PC-9 (cell line): ENCODE data around the gene KRTAP10-7. TPM values are rescaled to one million over a fixed set of nuclear protein-coding genes. Genes with fewer than 3 reads are reported as not detected.
"Not testable (repeated sequence)": the region's sequence is repeated elsewhere in the genome, so short reads cannot be mapped to it uniquely, and the experiment has no call there.

Source experiments
- Bru-seq: library from RNA; stranded (reverse); fragments of 400-500 nt; gene quantifications from one replicate; lab custom pipeline; 2021; lab: Mats Ljungman, UMichigan
- BruChase-seq, 2 experiments: library from RNA; stranded (reverse); fragments of 400-500 nt; gene quantifications; one replicate each; lab custom pipeline; 2021; lab: Mats Ljungman, UMichigan
- BruUV-seq: library from RNA; stranded (reverse); fragments of 400-500 nt; replicated peaks from 2 replicates; lab custom pipeline; 2021; lab: Mats Ljungman, UMichigan
- CTCF ChIA-PET: fragments of 300-600 bp; sonication (Branson Sonifier 250); formaldehyde crosslinking; loops from one replicate; lab custom pipeline; 2022; ENCODE audit warnings: antibody characterized with exemption; lab: Charles Lee
- POLR2A ChIA-PET: fragments of 300-600 bp; sonication (Branson Sonifier 250); formaldehyde crosslinking; loops from one replicate; lab custom pipeline; 2022; ENCODE audit warnings: antibody characterized with exemption; ENCODE audit not compliant: unreplicated experiment; lab: Charles Lee
- DNase-seq, 2 experiments: peaks; one replicate each; pipeline versions ENCODE4 v3.0.0 to v3.0.0-alpha.2; 2015 to 2022; ENCODE audit warnings: mixed read lengths in 1 of 2
- H2AFZ ChIP-seq: fragments of 200-600 bp; sonication (generic); 2 replicates; pipeline ENCODE4 v1.8.1; 2017; ENCODE audit warnings: antibody characterized with exemption
- H3F3A ChIP-seq: fragments of 200-600 bp; sonication (generic); 2 replicates; pipeline ENCODE4 v1.8.1; 2017; ENCODE audit warnings: antibody characterized with exemption, mild to moderate bottlenecking, low read depth; ENCODE audit not compliant: insufficient read depth
- H3K27ac ChIP-seq: fragments of 200-600 bp; sonication (generic); 2 replicates; pipeline ENCODE4 v1.6.1; 2016; ENCODE audit warnings: mixed run types
- H3K27me3 ChIP-seq: fragments of 200-600 bp; sonication (generic); 2 replicates; pipeline ENCODE4 v1.6.1; 2016; ENCODE audit warnings: low read depth, mixed run types; ENCODE audit not compliant: insufficient read depth
- H3K36me3 ChIP-seq: fragments of 200-600 bp; sonication (generic); 2 replicates; pipeline ENCODE4 v1.6.1; 2016; ENCODE audit warnings: low read depth, mixed run types
- H3K4me1 ChIP-seq: fragments of 200-600 bp; sonication (generic); replicated peaks from 2 replicates; pipeline ENCODE4 v1.6.1; 2016; ENCODE audit warnings: mixed run types; ENCODE audit not compliant: insufficient read depth
- H3K4me2 ChIP-seq: fragments of 200-600 bp; sonication (generic); 2 replicates; pipeline ENCODE4 v1.6.1; 2017; ENCODE audit warnings: mixed run types
- H3K4me3 ChIP-seq: fragments of 200-600 bp; sonication (generic); 2 replicates; pipeline ENCODE4 v1.6.1; 2016; ENCODE audit warnings: mixed run types
- H3K79me2 ChIP-seq: fragments of 200-600 bp; sonication (generic); 2 replicates; pipeline ENCODE4 v1.6.1; 2017; ENCODE audit warnings: low read depth, mixed run types
- H3K9me2 ChIP-seq: fragments of 200-600 bp; sonication (generic); 2 replicates; pipeline ENCODE4 v1.8.1; 2017; ENCODE audit warnings: mild to moderate bottlenecking; ENCODE audit not compliant: insufficient read depth
- H3K9me3 ChIP-seq: fragments of 200-600 bp; sonication (generic); 2 replicates; pipeline ENCODE4 v1.8.1; 2016; ENCODE audit warnings: low read depth; ENCODE audit not compliant: insufficient read depth
- H4K20me1 ChIP-seq: fragments of 200-600 bp; sonication (generic); 2 replicates; pipeline ENCODE4 v1.8.1; 2017; ENCODE audit not compliant: insufficient read depth
- CTCF ChIP-seq: fragments of 200-600 bp; sonication (generic); conservative IDR thresholded peaks from 2 replicates; pipeline ENCODE4 v1.6.1; 2017; ENCODE audit warnings: mixed run types, antibody characterized with exemption, mild to moderate bottlenecking, moderate library complexity
- EZH2 ChIP-seq: fragments of 200-600 bp; sonication (generic); IDR thresholded peaks from 2 replicates; pipeline ENCODE4 v1.8.0; 2017; ENCODE audit warnings: antibody characterized with exemption, low read depth
- intact Hi-C: fragments of 100-400 bp; cut with micrococcal nuclease; formaldehyde crosslinking; loops from one replicate; pipeline ENCODE4 v1.10.0; 2022; ENCODE audit not compliant: unreplicated experiment
- long read RNA-seq: library from polyadenylated mRNA; stranded (forward); transcript quantifications from one replicate; pipeline ENCODE4 v2.0.0, GENCODE V29; 2022
- total RNA-seq: library from RNA; stranded (reverse); gene quantifications from 2 replicates; pipeline ENCODE4 v1.2.3, GENCODE V29; 2021

KRTAP10-7 gene
- total RNA-seq, result not detected in 2 replicates
- Bru-seq, nascent RNA, result not detected
- BruChase-seq, experiment 1, labeled RNA remaining after a 2-hour chase, result not detected
- not detected for BruChase-seq, experiment 2, labeled RNA remaining after a 6-hour chase
- long read RNA-seq, result 0 reads

GRCh38 chr21:44600118-44600978 is at the start of gene KRTAP10-7:
TSS of gene KRTAP10-7 (plus strand) at chr21:44600597. CDS start at chr21:44600622, 25 bp downstream.
- H3K4me1 ChIP-seq, H3F3A ChIP-seq, H3K4me3 ChIP-seq, H3K9me2 ChIP-seq, POLR2A ChIA-PET, H4K20me1 ChIP-seq, DNase-seq, H3K27ac ChIP-seq, H3K79me2 ChIP-seq, H3K36me3 ChIP-seq, BruUV-seq, H2AFZ ChIP-seq, H3K4me2 ChIP-seq, H3K9me3 ChIP-seq, CTCF ChIA-PET, intact Hi-C loops: not testable (repeated sequence)
- H3K27me3 ChIP-seq, result peaks cover 64% of the 10 kb centered on the region

GRCh38 chr21:44550807-44551206 is 49.6 kb upstream of the KRTAP10-7 start:
- Histone ChIP-seq H3K4me1 (no peaks in the 10 kb centered on the region), H3K4me2 (no peak overlapping the region), H3F3A (no peaks in the 10 kb centered on the region), H3K36me3 (no peaks in the 10 kb centered on the region), H3K9me3 (no peaks in the 10 kb centered on the region), H3K9me2 (no peaks in the 10 kb centered on the region), H3K27me3 (peaks cover 72% of the 10 kb centered on the region), H3K4me3 (no peak overlapping the region), H3K79me2 (no peaks in the 10 kb centered on the region), H2AFZ (no peak overlapping the region), H3K27ac (no peak overlapping the region), H4K20me1 (no peaks in the 10 kb centered on the region)
- ChIA-PET POLR2A (interaction anchor here (0.5 kb wide), 1 partner anchor 91 kb away, joined by 9 read pairs; no protein-coding TSS in a partner anchor), CTCF (no interaction called here)
- TF ChIP-seq EZH2 (no peak), CTCF (no peak)
- DNase-seq, result no peak
- intact Hi-C loops, result no loop called here
- no TSS peak for BruUV-seq

- no peak within 1 kb of the TSS for H3K4me2 ChIP-seq
- H3K27me3 ChIP-seq, result peaks cover 73% of the 10 kb centered on the region
- TF ChIP-seq EZH2 (no peak), CTCF (no peak)
- H3K9me2 ChIP-seq, result no peaks in the 10 kb centered on the region
- no peak for DNase-seq
- no peaks in the 10 kb centered on the region for H3K36me3 ChIP-seq
- H3K4me1 ChIP-seq, result no peaks in the 10 kb centered on the region
- no peak within 1 kb of the TSS for H3K27ac ChIP-seq
- H3K4me3 ChIP-seq, result no peak within 1 kb of the TSS
- no peaks in the 10 kb centered on the region for H3K79me2 ChIP-seq
- no peaks in the 10 kb centered on the region for H3K9me3 ChIP-seq
- no peaks in the 10 kb centered on the region for H3F3A ChIP-seq
- intact Hi-C loops, result no loop called here
- ChIA-PET POLR2A (interaction anchor here (0.5 kb wide), 1 partner anchor 90 kb away, joined by 9 read pairs; no protein-coding TSS in a partner anchor), CTCF (no interaction called here)
- no TSS peak for BruUV-seq
- no peak within 1 kb of the TSS for H2AFZ ChIP-seq
- H4K20me1 ChIP-seq, result no peaks in the 10 kb centered on the region
Measured at GRCh38 chr21:44551340-44551961, 48.9 kb upstream of the KRTAP10-7 start, which contains the start of gene KRTAP10-2. TSS of gene KRTAP10-2 (minus strand) at chr21:44551505. CDS start at chr21:44551458, 47 bp downstream.
